Measurements from ENCODE around the gene ALDH1A1.

DNA sequence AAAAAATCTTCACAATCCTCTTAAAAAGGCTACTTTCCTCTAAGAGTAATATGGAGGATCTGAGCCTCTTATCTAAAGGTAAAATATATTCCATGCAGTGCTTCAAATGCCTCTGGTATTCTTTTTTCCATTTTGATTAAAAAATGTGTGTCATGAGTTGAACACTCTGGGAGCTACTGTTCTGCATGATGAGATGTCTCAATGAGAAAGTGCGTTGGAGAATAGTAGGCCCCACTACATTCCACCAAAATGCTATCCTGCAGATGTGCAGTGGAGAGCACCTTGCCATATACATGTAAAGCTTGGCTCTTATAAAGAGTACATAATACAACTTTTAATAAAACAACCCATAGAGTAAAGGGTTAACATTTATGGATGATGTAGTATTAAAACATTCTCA is 26.3 kb downstream of the ALDH1A1 start:
- TF ChIP-seq RAD21 (IDR thresholded peaks at IDR 0.05; ENCODE audit: low read length) (no peak), GABPA (IDR thresholded peaks at IDR 0.05; ENCODE audit: low read depth) (no peak), EP300 (IDR thresholded peaks at IDR 0.05; ENCODE audit: borderline replicate concordance in 1 of 2, low read depth in 1 of 2, low read length in 1 of 2) (no peak)
